ENCODE data around the gene FRY.

The FRY gene

DNA sequence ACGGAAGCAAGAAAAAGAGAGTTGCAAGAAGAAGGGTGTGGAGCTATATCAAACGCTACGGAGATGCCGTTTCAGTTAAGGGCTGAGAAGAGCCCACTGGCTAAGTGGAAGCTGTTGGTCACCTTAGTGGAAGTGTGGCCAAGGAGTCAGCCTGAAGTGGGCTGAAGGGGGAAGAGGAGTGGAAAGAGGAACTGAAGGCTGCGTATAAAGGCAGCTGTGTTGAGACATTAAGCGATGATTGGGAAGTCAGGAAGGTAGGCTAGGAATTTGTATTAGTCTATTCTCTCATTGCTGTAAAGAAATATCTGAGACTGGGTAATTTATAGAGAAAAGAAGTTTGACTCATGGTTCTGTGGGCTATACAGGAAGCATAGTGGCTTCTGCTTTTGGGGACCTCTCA is 14.1 kb upstream of the FRY start:
- DNase-seq, result no peak

DNA sequence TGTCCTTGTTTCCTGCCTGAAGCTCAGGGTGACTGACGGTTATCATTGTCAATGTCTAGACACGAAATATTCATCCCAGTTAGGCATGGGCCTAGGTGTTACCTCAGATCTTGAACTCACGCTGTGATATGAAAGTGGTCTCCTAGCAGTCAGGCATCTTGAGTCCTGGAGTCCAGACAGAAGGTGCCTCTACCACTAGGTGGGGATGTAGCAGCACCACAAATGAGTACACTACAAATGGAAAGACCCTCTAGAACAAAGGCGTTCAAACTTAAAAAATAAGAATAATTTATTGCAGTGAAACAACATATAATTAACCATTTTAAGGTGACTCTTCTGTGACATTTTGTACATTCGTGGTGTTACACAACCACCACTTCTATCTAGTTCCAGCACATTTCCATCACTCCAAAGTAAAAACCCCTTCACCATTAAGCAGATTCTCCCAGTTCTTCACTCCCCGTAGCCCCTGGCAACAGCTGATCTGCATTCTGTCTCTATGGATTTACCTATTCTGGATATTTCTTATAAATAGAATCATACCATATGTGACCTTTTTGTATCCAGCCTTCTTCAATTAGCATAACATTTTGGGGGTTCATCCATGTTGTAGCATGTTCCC is 11.9 kb upstream of the FRY start:
- DNase-seq, result no peak

DNA sequence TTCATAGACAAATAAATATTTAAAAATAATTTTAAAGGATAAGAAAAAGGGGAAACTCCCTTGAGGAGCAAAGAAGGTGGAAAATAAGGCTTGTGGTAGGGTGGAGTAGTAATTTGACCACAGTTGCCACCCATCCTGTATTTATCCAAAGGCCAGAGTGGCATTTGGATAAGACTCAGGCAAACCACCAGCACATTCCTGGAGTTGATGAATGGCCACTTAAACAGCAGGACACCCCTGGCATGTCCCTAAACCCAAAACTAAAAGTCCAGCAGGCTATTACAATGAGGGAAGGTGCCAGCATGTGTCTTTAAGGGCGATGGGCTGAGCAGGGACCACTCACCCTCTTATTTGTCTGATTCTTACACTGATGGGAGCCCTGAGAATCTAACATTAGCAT is 9.8 kb upstream of the FRY start:
- DNase-seq, result no peak

DNA sequence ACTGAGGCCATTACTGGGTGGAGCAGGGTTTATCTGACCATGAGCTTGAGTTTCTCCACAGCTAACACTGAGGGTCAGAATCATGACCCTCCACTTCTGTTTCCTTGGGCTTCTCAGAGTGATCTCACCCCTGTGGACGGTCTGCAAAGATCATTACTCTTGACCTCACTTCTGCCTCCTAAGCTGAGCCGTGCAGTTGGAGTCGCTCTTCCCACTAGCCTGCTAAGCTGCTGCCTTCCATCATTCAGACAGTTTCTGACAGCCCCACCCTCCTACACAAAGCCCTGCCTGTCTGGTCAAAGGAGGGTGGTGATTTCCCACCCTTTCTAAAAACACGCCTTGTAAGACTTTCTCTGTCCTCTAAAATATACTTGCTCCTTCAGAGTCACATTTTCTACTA is 9.3 kb upstream of the FRY start:
- DNase-seq, result no peak

DNA sequence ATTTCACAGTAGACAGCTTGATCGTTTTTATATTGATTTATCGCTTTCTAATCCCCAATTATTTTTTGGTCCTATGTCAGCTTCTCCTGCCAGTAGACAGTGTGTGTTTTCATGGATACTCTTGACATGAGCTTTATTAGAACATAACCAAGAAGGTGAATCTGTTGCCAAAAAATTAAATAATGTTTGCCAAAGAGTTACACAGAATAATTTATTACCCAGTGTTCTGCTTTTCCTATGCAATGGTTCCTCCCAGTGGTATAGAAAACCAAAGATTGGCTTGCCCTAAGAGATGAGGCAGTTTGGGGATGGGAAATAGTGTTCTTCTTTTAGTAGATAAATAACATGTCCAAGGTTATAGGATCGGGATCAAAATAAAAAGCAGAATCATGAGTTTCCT is 8.5 kb upstream of the FRY start:
- DNase-seq, result no peak

DNA sequence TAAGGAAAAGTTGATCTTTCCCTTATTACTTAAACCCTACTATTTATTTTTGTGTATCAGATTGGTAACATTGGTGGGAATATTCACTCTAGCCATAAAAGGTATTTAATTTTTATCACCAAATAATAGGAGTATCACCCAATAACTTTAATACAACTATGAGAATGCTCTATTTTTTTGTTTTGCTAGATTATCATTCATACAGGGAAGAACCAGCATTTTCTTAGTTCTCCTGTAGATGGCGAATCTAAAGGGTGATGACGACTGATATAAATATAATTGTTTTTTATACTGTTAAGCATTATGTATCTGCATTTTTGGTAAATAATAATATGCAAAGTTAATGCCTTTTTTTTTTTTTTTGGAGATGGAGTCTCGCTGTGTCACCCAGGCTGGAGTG is 7.9 kb upstream of the FRY start:
- no peak for DNase-seq

DNA sequence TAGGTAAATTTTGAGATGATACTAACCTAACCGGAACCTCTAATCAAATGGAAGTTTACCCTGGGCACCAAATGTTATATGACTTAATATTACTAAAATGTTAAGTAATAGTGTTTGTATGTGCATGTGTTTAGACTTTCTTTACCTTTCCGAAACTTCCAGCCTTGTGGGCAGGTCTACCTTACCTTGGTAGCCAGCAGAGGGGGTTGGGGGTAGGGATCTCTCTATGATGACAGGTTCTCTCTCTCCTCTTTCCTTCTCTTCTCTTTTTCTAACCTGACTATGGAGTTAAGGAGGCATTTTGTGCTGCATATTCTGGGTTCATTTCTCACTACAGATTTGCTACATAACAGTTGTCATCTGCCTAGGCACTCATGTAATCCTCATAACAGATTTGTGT is 6.8 kb upstream of the FRY start:
- no peak for DNase-seq

DNA sequence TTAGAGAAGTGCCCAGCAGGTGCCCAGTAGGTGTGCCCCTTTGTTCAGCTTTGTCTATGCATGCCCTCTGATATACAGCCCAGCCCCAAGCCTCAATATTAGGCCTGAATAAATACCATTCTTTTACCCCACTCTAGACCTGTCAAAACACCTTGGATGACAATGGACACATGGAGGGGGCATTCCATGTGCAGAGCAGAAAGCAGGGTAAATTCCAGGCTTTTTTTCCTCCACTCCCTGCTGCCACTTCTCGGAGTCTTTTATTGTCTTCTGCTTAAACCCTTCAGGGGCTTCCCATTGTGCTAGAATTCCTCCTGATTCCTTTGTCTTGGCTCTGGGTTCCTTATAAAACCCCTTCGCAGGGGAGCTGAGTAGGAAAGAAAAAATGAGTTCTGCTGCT is 5.8 kb upstream of the FRY start:
- DNase-seq, result no peak

DNA sequence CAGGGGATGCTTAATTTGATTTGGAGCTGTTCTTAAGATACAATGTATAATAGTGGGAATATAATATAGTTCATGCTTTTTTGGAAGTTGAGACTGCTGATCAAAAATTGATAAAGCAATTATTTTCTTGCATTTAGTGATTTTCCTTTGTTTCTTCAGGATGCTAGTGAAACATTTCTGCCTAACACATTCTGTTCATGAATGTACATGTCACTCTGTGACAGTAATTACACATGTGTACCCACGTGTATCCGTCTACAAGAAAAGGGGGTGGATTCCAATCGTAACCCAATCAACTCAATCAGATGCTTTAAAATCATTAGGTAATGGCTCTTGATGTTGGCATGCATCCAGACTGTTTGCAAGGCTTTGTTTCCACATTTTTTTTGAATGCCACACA is 5.0 kb upstream of the FRY start:
- no peak for DNase-seq

DNA sequence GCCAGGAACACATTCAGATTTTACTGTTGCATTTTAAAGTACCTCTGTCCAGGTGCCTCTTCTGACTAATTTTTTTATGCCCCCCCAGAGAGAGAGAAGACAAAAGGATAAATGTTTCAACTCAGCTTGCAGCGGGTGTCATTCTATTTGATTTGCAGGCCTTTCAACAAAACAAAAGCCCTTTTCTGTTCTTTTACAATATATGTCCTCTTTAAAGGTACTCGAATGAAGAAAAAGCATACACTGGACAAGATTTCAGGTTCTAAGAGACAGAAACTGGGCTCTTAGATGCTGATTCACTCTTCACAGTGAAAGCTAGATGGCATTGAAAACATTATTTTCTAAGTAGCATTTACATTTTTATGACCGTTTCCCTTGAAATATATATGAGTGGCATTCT is 2.9 kb upstream of the FRY start:
- no peak for DNase-seq

DNA sequence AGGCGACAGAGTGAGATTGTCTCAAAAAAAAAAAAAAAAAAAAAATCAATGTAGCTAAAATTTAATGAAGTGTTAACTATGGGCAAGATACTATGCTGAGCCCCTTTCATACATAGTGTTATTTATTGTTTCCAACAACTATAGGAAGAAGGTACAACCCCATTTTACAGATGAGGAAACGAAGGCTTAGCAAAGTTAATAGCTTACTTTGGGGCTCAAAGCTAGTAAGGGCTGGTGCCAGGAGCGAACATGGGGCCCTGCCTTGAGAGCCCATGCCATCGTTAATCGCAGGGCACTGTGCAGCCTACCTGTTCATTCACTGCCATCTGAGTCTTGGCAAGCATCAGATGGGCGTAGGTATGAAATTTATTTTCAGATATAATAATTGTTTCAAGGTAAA is 1.9 kb upstream of the FRY start:
- DNase-seq, result no peak

DNA sequence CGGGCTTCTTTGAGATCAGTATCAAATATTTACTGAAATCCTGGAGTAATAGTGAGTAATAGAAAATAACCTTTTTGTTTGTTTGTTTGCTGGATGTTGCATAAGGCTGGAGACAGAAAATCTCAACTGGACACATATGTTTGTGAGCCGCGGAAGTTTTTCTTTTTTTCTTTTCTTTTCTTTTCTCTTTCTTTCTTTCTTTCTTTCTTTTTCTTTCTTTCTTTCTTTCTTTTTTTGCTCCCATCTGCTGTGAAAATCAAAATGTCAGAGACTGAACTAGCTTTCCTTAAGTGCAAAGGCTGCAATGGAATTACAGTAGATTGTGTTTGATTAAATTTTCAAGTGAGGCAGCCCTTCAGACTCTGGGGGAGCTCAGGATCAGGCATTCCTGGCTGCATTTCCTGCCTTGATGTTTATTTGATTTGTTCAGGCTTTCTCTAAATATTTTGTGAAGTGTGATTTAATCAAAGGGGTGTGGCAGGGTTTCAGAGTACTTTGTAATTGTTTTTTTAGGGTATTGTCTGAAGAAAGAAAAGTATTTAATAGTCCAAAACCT is 319 bp downstream of the FRY start:
- DNase-seq, result no peak

DNA sequence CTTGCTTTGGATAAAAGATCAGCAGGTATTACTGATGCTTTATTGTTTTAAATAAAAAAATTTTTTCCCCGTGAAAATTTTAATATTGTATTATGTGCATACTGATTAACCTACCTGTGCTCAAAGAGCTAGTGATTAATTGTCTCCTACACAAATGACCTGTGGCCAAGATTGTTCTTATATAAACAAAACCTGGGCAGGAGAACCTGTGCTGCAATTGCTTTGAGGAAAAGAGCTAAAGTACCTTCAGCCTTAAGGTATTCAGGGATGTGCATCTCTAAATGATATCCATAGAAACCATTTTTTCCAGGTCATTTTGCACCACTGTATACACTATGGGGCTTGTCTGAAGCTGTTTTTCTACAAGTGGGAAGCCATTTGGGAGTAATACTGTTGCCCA is 1.2 kb downstream of the FRY start:
- no peak for DNase-seq

DNA sequence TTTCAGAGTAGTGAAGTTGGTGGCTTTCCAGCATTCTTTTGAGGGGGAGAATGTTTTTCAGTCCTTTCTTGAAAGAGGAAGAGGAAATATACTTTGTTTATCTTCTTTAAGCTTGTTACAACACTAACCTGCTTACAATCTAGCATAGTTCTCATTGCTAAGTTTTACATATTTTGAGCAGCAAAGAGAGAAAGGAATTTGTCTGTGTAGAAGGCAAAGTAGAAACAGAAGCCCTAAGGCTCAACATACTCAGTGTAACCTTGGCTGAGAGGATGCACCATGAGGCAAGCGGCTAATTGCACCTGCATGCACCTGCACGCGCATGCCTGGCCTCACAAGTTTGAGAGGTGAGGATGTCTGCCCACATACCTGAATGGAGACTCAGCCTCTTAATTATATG is 2.2 kb downstream of the FRY start:
- DNase-seq, result no peak

DNA sequence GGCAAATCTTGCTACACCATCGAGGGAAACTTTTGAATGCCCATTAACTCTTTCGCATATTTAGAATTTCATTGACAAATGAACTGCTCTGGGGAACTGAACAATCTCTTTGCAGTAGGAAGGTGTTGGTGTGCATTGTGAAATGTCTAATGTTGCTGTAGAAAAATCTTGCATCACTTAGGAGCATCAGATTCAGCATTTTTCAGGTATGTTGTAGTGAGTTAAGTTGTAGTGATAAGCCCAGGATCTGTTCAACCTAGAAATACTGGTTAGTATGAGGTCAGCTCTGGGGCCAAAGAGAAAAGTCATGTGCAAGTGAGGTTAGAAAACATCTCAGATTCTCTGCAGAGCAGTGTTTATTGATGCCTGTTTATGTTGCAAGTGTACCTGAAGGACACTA is 4.1 kb downstream of the FRY start:
- DNase-seq, result no peak

DNA sequence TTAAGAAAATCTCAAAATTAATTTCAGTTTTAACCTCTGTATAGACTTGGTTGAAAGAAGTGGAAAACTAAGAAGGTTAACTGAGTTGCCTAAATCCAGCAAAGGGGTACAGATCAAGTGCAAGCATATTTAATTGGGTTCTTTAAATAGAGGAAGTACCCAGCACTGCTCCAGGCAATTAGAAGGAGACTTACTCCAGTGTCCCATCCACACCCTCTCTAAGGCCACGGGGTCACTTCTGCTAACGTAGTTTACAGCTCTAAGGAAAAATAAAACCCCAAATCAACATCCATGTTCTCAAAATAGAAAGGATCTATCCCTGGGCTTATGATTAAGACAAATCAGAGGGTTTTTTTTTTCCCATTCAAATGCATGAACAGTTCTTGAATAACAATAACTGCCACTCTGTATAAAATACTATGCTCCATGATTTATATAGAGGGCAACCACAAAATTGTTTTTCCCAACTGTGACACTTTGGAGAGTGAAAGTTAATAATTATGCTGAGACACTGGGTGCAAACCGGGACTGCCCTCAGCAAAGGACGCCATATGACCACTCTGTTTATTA is 4.6 kb downstream of the FRY start:
- DNase-seq, result no peak

DNA sequence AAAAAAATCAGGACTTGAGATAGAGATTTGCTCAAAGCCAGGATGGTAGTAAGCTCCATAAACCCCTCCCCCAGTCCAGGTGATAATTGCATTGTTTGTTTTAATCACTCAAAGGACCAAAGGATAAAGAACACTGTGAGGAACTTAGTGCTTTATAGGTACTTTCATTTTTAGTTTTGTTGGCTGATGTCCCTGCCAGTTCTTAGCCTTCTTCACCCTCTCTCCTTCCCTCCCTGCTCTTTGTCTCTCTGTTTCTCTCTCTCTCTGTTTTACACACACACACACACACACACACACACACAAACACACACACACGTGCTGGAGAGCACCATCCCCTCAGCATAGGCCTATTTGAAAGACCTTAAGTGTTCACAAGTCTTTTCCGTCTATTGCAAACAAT is 5.2 kb downstream of the FRY start:
- DNase-seq, result no peak

DNA sequence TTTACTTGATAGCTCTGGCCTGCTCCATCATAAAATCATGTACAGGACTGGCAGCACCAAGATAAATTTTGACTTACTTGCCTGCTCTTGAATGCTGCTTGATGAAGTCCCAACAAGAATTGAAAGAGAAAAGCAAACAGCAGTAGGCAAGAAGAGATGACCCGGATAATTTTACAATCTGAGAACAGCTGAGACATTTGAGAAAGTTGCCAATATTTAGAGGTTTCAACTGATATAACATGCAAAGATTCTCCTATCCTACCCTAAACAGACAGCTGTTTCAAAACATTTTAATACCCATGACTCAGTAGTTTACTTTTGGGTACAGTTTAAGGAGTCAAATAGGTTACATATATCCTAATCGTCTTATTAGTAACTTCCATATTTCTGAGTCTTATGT is 5.9 kb downstream of the FRY start:
- DNase-seq, result no peak

DNA sequence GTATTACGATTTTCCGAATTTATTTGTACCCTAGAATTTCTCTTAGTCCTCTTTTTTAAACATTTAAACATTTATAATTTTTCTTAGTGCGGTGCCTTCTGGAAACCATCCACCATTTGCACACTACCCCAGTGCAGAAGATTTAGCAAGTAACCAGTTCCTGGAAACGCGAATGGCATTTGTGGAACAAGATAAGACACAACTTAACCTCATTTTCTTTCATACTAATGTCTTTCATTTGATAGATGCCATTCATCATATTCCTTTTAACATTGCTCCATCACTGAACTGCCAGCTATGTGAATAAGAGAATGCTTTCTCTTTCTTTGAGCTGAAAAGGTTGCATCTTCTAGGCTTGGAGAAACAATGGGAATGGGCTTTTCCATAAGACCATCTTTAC is 6.8 kb downstream of the FRY start:
- DNase-seq, result no peak

DNA sequence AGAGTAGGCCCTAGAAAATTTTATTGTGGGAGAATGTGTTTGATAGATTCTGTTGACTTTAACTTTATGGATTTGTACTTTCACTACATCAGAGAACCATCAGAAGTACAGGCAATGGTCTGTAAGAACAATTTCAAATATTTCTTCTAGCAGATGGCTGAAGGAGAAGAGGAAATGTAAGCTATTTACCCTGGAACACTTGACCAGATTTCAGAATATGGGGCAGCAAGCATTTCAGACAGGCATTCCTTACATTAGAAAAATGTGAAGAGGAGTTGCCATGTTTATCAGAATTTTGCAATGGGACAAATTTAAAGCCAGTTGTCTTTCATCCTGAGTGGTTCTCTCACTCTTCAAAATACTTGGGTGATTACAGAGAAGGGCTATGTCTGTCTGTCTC is 7.5 kb downstream of the FRY start:
- DNase-seq, result no peak

DNA sequence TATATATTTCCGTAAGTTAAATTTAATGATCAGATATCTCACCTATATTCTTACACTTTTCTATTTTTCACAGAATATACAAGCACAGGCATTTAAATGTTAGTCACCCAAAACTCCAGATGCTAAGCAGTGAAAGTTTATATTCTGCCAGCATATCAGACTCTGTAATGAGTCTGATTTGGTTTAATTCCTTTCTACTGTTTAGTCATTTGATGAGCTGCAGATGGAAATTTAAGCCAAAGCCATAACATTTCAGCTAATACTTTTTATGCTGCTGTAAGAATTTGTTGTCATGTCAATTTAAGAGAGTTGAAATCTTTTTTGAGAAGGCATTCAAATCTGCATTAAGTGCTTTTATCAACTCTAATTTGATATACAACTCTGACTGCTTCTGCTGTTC is 8.0 kb downstream of the FRY start:
- no peak for DNase-seq

DNA sequence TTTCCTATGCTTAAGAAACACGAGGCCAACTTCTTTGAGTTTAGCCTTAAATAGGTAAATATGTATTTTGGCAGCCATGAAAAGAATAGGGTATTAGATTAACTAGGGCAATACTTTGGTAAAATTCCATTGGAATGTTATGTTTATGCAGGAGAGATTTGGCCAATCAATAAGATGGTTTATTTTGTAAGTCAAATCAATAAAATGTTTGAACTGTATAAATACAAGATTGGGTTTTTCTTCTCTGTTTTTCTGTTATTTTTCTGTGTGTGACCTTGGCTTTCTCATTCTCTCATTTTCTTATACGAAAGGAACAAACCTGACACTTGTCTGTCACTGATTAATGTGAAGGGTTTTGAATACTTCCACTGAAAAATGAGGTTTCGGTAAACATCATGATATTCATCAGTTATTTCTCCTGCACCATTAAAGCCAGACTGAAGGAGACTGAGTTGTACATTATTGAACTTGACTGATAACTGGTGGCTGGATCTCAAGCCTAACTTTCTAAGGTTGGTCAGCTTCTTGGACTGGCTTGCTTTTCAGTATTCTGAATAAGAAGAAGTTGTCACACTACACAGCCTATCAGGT is 8.6 kb downstream of the FRY start:
- no peak for DNase-seq

DNA sequence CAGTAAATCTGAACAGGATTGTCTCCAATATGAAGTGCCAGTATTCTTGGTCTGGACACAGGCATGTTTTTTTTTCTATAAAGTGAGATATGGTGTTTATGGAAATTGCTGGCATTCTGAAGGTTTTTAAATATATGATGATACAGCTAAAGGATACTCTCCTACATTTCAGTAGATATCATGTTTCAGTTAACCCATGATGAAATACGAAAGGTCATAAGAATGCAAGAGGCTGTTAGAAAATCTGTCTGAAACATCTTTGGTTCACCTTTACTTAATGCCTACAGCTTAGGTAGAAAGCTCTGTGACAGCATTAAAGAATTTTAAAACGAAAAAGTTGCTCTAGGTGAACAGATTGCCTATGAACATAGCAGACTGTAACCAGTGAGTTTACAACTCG is 9.1 kb downstream of the FRY start:
- DNase-seq, result no peak

DNA sequence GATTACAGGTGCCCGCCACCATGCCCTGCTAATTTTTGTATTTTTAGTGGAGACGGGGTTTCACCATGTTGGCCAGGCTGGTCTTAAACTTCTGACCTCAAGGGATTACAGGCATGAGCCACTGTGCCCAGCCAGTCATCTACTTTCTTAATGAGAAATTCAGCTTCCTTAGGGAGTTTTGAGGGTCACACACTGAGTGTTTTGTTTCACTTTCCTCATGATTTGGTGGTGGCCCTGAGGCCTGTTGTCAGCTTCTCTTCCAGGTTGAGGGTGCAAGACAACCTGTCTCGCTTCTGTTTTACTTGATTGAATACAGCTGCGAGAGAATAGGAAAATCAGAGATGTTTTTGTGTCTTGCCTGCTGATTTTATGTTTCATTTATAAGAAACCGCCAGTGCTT is 9.9 kb downstream of the FRY start:
- no peak for DNase-seq

DNA sequence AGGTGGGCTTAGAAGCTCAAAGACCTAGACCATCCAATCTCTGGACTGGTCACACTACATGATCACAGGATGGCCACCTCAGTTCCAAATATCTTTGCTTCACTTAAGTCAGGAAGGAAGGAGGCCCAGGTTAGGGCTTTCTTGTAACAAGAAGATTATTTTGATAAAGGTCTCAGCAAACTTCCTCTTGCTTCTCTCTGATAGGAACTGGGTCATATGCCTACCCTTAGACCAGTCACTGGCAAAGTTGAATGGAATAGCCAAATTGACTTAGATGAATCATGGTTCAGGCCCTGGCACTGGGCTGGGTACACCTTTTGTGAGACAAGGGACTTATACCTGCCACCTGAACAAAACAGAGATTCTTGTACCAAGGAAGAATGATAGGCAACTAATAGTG is 11.0 kb downstream of the FRY start:
- DNase-seq, result no peak
